ENCODE results near the gene GRM8.

The GRM8 gene

DNA sequence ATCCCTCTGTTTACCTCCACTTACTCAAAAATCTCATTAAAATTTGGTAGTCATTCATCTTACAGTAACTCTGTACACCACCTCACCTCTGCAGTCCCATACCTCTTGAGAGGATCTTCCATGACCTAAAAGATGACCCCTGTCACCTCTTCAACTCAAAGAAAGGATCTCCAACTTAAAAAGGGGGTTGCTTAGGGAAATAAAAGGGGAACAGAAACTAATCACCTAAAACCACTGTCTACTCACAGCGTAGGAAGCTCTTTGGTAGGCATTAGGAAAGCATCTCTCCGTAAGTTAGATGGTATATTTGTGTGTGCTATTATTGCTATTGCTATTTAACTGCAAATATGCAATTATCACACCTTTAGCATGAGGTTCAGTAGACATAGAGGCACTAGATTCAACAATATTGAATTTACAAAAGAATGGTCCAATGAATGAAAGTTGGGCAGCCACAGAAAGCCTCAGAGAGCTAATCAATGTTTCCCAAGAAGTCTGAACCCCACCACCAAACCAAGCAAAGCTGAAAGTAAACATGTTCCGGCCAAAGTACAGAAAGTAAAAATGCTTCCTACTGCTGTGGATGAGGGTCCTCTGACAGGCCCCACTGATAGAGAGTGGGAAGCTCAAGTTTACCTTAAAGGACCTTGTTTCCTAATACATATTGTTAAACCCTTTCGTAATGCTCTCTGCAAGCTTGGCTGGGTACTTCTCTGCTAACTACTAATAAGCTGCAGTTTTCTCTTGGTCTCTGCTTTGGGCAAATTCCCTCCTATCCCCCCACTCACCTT, 105.8 kb downstream of the GRM8 start:
- no peak for DNase-seq

DNA sequence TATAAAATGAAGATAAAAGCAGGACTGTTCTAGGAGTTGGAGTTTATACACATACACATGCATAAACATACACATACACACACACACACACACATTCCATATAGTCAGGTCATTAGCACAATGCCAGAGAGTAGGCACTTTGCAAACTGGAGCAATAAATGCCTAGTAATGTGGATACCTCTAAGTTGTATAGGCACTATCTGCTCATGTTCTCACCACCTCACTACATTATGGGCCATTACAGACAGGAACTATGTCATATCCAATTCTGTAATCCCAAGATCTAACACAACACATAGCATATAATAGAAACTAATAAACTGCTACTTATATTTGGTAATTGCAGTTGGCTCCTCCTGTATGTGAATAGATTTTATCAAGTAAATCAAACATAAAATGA, 115.6 kb downstream of the GRM8 start:
- DNase-seq, result no peak

DNA sequence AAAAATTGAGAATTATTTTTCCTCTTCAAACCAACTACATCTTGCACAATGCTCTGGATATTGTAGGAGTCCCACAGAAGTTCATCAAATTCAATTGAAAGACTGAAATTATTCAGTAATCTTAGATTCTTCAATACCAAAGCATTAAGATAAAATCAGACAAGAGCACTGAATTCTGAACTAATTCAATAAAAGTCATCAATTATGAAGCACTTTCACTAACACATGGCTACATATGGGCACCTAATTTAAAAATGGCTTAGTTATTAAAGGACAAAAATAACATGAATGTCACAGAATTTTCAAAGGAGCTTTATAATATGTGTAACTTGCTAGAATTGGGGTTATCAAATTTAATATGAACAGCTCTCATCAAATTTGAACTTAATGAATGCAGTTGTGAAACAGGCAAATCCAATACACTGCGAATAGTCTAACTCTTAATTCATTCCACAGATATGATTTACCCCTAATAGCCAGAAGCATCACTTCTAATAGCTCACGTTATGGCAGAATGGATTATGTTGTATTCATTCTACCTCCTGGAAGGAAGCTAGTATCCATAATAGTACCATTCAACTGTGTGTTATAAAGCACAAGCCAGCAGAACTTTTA, 116.8 kb downstream of the GRM8 start:
- DNase-seq, result no peak

DNA sequence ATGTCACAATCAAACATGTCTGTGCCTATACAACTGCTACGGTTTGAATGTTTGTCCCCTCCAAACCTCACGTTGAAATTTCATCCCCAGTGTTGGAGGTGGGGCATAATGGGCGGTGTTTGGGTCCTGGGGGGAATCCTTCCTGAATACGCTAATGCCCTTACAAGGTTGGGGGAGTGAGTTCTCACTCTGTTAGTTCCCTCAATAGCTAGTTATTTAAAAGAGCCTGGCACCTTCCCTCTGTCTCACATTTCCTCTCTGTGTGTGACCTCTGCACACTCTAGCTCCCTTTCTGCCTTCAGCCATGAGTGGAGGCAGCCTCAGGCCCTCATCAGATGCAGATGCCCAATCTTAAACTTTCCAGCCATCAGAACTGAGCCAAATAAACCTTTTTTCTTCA, 129.5 kb downstream of the GRM8 start:
- no peak for DNase-seq

DNA sequence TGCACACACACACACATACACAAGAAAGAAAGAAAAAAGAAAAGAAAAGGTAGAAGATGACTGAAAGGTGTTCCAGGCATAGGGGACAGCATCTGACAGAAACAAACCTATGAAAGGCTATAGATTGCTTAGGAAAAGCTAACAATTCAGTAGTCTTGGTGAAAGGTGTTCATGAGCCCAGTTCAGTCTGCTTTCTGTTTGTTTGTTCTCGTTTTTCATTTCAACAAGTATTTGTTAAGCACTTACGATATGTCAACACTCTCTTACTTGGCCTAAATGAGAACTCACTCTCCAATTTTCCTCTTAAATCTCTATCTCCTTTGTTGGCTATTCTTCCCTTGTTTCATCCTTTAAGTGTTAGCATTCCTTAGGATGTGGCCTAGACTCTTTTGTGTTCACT, 133.2 kb downstream of the GRM8 start:
- DNase-seq, result peak; percentile 57

DNA sequence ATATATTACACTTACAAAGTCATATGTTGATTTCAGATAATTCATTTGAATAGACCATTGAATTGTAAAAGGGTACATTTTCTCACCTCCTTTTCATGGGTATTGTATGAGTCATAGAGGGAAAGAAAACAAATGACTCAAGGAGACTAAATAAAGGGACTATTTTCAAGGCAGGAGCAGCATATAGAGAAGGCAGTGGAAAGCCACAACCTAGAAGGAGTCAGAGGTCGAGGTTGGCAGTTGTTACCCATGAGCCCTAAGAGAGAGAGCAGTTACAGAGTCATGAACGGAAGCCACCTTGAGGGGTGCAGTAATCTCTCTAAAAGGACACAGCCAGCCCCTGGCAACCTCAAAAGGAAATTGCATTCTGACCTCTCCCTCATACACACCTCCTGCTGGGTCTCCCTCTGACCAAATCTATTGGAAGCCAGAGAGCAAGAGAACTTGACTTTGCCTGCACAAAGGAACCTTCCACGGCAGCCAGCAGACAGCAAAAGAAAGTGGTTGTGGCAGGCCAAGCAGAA, 137.9 kb downstream of the GRM8 start:
- no peak for DNase-seq

DNA sequence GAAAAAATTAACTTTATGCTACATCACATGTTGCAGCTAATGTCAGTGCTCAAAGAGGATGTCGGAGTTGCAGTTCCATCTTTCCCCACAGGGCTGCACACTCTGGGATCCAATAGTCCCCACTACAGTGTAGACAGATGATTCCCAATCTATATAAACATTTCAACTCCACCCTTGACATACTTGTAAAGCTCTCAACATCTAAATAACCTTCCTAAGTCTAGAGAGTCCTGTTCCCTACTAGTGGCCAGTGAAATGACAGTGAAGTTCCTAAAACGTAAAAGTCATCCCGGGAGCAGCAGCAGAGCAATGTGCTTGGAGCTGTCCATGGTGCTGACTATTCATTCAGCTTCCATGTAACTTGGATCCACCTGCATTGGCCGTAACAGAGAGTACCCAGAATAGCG, 145.1 kb downstream of the GRM8 start:
- peak; percentile 35 for DNase-seq

DNA sequence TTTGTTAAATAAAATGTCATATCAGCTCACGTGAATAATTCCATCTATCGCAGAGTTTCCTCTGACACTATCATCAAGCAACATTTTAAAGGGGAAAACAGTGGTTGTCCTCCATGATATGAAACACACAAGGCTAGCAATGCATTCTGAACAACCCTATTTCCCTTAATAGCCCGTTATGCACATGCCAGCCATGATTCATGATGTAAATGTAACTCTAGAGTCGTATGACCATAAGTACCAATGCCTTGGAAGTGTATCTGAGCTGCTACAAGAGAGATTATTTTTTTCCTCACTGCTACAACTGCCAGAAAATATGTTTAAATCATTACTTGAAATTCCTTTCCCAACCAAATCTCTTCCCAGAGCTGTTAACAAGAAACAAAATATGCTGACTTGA, 159.4 kb downstream of the GRM8 start:
- DNase-seq, result no peak

DNA sequence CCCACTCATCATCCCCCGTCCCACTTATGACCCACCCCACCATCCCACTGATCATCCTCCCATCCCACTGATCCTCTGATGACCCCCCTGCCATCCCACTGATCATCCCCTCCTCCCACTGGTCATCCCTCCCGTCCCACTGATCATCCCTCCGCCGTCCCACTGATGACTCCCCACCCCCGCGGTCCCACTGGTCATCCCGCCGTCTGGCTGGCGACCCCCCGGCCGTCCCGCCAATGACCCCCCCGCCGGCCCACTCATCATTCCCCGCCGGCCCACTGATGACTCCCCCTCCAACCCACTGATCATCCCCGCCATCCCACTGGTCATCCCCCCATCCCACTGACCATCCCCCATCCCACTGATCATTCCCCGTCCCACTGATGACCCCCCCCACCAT, 161.1 kb downstream of the GRM8 start:
- no peak for DNase-seq

DNA sequence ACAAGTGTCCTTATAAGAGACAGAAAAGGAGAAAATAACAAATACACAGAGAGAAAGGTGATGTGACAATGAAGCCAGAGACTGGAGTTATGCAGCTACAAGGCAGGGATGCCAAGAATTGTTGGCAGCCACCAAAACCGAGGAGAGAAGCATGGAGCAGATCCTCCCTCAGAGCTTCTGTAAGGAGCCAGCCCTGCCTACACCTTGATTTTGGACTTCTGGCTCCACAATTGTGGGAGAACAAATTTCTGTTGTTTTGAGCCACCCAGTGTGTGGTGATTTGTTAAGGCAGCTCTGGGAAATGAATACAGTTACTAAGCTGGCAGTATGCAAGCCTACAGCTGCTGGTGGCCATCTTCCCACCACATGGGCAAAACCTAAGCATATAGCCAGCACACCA, 163.6 kb downstream of the GRM8 start:
- DNase-seq, result no peak

DNA sequence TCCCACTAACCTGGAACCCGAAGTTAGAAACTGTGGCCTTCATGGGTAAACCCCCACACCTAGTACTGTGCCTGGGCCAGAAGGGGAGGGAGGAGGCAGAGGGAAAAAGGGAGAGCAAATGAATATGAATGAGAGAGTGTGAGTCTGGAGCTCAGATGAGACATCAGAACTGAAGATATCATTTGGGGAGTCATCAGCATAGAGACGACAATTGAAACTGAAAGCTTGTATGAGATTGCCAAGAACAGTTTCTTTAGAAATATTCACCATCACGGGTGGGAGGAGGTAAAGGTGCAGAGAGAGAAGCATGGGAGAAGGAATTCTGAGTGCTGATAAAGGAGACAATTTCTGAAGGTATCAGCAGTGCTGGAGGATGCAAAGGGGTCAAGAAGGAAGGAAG, 171.2 kb downstream of the GRM8 start:
- DNase-seq, result no peak

DNA sequence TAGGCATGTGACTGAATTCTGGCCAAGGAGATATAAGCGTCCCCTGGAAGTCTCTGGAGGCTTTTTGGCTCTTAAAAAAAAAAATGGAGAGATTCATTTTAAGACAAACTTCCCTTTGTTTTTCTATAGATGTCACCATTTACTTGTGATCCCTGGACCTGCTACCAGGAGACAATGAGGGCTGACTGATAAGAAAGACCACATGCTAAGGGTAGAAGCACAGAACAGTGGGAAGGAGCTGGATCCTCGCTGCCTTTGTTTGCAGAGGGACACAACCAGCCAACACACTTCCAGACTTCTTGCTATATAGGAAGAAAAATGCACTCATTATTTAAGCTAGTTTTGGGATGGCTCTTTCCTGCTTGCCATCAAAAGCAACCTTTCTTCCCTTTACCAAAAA, 172.2 kb downstream of the GRM8 start:
- no peak for DNase-seq

DNA sequence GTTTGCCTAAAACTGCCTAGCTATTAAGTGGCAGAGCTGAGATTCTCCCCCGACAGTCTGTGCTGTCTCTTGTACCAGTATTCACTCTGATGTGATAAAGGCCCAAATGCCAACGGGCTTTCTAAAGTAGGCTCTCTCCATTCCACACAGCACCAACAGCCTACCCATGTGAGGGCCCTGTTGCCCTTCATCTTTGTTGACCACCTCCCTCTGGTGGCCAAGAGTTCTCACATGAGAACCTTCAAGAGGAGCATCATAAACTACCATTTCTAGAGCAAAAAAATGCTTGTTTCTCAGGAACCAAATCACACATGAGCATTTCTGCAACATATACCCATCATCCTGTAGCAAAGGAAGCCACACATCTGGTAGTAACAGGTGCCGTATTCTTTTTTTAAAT, 185.8 kb downstream of the GRM8 start:
- DNase-seq, result peak; percentile 18

DNA sequence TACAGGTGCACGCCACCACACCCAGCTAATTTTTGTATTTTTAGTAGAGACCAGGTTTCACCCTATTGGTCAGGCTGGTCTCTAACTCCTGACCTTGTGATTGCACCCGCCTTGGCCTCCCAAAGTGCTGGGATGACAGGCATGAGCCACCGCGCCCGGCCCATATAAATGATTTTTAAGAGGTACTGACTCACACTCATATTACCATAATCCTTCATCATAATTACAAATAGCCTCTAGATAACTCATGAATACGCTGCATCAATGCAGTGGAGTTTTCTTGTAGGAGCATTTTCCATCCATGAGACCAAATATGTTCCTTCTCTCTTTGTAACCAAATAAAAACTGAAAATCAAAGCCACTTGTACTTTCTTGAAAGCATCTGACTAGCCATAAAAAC, 193.3 kb downstream of the GRM8 start:
- DNase-seq, result no peak

DNA sequence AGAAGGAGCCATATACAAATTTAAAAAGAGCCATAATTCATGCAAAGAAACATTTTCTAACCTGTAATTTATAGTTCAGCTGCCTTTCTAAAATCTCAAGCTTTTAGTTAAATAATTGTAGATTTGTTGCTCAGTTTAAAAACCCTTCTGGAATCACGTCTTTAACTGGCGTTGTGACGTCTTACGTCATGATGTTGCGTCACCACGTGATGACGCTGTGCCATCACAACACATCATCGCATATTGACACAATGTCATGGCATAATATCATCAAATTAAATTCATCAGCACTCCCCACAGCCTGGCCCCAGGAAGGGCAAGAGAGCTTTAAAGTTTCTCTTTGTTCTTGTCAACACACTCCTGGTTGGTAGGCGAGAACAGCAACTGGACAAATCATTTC, 194.8 kb downstream of the GRM8 start:
- no peak for DNase-seq

DNA sequence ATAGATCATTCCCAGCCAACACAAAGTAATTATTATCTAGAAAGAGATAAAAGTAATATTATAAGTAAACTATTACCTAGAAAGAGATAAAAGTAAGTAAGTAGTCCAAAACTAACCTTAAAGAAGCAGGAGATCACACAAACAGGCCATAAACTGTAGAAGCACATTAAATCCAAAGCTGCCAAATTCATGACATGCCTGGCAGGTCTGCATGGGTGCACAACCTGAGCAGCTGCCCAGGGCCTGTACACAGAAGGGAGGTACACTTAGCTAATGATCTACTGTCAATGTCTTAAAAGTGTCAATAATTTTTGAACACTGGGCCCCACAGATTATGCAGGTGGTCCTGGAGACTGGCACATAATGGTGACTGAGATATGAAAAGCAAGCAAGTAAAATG, 196.5 kb downstream of the GRM8 start:
- DNase-seq, result no peak

DNA sequence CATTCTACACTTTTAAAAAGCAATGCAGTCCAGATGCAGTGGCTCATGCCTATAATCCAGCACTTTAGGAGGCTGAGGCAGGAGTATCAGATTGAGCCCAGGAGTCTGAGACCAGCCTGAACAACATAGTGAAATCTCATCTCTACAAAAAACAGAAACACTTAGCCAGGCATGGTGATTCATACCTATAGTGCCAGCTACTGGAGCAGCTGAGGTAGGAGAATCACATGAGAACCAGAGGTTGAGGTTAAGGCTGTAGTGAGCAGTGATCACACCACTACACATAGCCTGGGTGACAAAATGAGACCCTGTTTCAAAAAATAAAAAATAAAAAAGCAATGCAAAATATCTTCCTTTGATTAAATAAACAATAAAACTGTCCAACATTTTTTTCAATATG, 205.2 kb downstream of the GRM8 start:
- no peak for DNase-seq

DNA sequence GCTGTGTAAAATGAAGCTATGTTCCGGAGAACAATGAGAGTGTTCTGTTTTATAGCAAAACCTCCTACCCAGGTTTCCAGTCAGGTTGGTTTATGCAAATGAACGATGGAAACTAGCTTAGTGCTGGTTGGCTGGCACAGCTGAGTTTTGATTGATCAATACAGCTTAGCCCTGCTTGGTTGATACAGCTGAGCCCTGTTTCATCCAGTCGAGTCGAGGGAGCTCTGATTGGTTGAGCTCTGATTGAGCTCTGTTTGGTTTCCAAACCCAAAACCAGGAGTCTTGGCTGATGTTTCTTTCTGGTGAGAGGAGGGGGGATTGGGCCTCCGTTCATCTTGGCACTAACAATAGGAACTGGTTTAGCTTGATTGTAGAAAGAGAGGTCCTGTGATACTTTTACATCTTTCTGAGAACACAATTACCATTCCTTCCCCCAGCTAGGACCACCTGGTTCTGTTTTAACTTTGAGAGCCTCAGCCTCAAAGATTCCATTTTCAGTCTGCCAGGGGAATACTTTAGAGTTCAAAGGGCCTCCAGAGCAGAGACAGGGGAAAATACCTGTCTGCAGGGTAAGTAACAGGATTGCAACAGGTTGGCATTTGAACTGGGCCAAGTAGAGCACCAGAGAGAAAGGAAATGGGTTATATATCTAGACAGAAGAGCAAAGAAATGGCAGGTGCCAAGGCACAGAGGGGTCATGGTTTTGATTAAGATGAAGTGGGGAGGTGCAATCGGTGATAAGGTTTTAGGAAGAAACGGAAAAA, 210.9 kb downstream of the GRM8 start:
- no peak for DNase-seq

DNA sequence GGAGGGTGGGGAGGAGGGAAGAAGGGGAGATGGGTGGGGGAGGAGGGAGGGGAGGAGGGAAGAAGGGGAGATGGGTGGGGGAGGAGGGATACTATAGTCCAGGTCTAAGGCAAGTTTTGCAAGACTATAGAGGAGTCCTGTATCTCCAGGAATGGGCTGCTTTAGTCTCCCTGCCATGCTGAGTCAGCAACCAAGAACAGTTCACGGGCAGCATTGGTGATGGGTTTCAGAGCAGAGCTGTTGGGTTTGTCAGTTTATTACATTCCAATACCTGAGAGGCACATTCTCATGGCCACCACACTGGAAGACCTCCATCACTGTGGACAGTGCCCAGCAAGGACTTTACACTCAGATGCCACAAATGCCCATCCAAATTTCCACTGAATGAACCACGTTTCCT, 212.7 kb downstream of the GRM8 start:
- DNase-seq, result no peak

DNA sequence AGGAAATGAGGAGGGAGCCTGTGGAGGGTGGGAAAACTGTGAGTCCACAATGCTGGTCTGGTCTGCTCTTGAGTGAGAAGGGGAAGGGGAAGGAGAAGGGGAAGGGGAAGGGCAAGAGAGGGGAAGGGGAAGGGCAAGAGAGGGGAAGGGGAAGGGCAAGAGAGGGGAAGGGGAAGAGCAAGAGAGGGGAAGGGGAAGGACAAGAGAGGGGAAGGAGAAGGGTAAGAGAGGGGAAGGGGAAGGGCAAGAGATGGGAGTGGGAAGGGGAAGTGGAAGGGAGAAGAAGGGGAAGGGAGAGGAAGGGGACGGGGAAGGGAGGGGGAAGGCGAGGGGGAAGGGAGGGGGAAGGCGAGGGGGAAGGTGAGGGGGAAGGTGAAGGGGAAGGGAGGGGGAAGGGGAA, 213.2 kb downstream of the GRM8 start:
- no peak for DNase-seq

DNA sequence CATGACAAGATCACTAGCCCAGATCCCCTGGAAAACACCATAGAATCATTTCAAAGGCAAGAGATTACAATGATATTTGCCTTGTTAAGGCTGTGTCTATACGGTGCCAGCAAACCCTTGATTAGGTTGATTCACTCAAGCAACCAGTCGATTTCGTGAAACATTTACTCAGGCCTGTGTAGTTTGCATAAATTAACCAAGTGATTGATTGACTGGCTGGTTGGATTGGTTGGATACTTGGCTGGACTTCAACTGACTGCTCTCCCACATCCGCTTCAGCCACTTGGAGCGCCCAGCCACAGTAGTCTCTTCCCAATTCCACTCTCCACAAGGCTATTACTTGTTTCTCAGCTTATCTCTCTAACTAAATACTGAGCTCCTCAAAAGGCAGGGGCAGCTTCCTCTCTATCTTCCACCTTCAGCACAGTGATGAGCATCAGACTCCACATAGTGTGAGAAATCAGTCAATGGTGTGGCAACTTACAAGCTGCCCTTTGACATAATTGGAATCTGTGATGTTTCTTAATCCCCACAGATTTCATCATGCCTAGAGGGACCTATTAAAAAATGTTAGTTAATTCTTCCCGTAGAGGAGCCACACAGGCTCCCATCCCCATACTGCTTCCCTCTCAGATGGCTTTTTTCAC, 217.4 kb downstream of the GRM8 start:
- no peak for DNase-seq

DNA sequence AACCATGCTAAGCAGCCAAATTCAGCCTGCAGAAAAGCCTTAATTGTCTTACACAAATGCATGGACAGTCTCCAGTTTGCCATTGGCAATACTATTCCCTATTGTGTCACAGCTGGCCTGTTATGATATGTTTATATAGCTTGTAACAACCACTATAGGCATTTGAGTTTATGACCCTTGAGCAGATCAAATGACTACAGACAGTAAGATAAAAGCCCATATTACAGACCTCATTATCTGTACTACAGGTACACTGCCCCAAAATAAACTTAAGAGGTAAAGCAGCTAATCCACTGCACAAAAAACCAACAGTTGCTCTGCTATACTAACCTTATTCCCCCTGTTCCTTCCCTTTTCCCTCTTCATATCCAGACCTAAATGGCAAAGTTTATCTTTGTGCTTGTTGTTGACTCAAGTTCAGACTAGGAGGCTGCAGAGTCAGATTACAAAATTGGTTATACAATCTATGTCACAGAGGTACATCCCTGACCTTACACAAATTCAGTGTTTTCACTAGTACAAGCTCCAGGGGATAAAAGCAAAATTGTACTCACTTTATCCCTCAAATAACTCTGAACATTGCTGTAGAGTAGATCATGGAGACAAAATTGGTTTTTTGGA, 218.4 kb downstream of the GRM8 start:
- DNase-seq, result peak; percentile 13

DNA sequence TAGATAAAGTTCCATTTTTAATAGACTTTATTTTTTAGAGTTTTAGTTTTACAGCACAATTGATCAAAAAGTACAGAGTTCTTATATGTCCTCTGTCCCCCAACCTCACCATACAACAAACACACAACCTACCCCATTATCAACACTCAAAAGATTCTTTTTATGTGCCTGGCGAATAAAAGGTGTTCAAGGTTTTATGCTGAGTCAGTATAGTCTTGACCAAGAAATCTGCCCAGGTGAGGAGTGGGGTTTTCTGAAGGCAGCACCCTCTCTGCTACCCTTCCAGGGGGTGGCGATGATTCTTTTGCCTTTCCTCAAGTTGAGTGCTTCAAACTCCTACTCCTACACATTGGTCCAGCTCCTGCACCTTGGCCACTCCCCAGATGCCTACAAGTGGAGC, 222.9 kb downstream of the GRM8 start:
- no peak for DNase-seq

Data from NCI-H1092 treated with DMSO at 0.1 percent for 48 hours (cell line).